Posterior vena cava (tissue), 2 donors: ENCODE data around the gene GLG1. TPM values are rescaled to one million over a fixed set of nuclear protein-coding genes. Genes with fewer than 3 reads are reported as not detected.
"Not testable (repeated sequence)": the region's sequence is repeated elsewhere in the genome, so short reads cannot be mapped to it uniquely, and the experiment has no call there.

ENCODE experiments used
- DNase-seq: peaks from one replicate; pipeline ENCODE4 v3.0.0-alpha.2; 2020; ENCODE audit warnings: low spot score
- intact Hi-C, 2 donors: fragments of 100-400 bp; cut with DNase I; formaldehyde crosslinking; loops; one replicate each; pipeline versions ENCODE4 v1.14.1 to v1.14.2; 2022 to 2023
- total RNA-seq, 2 donors: library from RNA; stranded (reverse); fragmentation: NEBNext Ultra II Directional; extraction: Animal tissue kit (Norgen Biotek cat#: 25700); gene quantifications; one replicate each; pipeline ENCODE4 v1.2.1, GENCODE V29; 2021
- donor health status: DM: yes; HTN: yes; CAD: no.
- donor health status: DM: yes; HTN: yes; CAD: no.

Gene GLG1
- total RNA-seq, 2 donors from 2014 or later = 101 to 143 TPM

DNA sequence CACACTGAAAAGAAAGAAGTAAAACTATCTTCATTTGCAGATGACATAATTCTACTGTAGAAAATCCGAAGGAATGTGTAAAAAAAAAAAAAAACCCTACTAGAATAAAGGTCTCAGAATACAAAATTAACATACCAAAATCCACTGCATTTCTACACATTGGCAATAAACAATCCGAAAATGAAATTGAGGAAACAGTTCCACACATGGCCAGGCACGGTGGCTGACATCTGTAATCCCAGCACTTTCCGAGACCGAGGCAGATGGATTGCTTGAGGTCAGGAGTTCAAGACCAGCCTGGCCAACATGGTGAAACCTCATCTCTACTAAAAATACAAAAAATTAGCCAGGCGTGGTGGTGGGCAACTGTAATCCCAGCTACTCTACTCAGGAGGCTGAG, 181.2 kb downstream of the GLG1 start:
- intact Hi-C loops = not testable (repeated sequence)
- DNase-seq = peak; percentile 58

DNA sequence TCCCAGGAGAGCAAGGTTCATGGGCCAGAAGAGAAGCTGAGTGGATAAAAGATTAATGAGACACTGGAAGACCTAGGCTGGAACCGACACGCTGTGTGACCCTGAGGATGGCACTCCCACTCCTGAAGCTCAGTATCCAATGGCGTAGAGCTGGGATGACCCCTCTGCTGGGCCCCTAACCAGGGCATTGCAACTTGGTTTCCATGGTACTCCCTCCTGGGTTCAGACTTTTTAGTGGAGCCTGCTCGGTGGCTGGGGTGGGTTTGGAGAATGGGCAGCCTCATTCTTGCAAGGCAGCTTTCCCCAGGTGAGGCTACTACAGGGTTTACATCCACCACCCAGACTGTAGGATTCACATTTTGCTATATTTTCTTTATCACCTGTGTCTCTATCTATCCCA, 183.2 kb downstream of the GLG1 start:
- intact Hi-C loops = not testable (repeated sequence)
- peak; percentile 57 for DNase-seq

DNA sequence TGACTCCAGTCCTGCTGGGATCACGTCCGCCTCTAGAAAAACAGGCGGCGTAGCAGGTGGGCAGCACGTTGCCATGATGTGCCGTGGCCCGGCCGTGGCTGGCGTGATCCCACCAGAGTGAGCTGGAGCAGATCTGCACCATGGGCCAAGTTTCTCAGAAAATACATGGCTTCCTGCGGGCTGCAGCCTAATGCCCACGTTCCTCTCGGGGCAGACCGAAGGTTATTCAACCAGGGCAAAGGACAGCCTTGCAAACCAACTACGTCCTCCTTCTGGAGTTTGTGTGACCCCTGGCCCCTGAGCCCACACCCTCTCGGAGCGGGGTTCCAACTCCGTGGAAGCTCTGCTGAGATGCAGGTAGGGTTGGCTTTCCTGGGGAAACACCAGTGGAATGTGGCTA, 184.8 kb downstream of the GLG1 start:
- DNase-seq = peak; percentile 62
- intact Hi-C loops = not testable (repeated sequence)

DNA sequence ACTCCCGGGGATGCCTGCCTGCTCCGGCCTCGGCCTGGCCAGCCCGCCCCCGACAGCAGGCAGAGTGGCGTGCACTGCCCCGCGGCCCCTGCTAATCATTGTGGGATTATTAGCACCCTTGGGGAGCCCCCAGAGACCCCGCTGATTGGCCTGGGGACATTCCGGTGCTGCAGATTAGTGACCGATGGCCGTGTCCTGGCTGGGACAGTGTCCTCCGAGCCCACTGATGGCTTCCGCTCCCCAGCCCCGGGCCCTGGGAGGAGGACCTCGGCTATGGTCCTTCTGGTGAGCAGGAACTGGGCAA, 185.5 kb downstream of the GLG1 start:
- intact Hi-C loops = not testable (repeated sequence)
- DNase-seq = peak; percentile 69

DNA sequence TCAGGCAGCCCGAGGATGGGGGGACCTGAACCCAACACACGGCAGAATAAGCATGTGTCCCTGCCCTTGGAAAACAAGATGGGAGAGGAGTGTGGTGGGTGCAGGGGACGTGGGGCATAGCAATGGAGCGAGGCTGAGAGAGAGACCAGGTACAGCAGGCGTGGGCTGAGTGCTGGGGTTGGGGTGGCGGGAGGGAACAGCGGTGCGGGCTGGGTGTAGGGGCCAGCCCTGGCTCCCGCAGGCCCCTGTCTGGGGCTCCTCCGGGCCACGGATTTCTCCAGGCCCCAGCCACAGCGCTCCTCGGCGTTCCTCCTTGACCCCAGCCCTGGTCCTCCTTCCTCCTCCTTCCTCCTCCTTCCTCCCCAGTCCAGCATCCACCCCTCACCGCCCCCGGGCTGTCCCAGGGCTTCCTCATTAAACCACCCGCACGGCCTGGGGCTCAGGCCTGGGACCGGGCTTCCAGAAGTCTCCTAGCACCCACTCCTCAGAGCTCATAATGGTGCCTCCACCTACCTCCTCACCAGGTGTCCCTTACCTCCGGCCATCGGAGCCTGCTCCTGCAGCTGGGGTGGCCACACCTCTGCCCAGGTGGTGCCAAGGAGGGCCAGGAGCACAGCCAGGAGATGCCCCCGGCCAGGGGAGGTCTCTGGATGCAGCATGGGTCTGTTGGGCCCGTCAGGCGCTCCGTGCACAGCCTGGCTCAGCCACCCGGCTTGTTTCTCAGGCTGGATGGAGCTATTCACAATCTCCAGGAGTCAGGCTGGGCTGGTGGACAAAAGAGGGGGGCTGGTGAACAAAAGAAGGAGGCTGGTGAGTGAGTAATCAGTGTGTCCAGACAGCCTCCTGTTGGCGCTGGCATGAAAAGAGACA, 186.1 kb downstream of the GLG1 start, which contains the start of gene CLEC18B:
Gene CLEC18B, minus strand, starts transcription at position 867 of the 870 bp plus-strand sequence. Its CDS starts 208 bp downstream, at position 659.
- peak; percentile 70 for DNase-seq
- intact Hi-C loops = not testable (repeated sequence)

DNA sequence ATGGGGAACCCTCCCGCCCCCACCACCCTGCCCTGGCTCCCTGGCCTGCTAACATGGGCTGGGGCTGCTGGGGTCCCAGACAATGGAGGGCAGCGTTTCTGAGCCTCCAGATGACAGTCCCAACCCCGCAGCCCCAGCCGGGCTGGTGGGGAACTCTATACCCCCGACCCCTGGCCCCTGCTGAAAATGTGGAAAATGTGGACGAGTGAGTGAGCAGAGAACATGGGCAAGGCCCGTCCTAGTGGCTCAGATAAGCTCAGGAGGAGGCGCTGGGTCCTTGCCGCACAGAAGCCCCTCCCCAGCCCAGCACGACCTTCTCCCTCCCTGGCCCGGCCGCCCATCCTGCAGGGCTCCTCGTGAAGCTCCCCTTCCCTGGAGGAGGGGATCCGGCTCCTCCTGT, 187.1 kb downstream of the GLG1 start:
- intact Hi-C loops = not testable (repeated sequence)
- DNase-seq = peak; percentile 73

DNA sequence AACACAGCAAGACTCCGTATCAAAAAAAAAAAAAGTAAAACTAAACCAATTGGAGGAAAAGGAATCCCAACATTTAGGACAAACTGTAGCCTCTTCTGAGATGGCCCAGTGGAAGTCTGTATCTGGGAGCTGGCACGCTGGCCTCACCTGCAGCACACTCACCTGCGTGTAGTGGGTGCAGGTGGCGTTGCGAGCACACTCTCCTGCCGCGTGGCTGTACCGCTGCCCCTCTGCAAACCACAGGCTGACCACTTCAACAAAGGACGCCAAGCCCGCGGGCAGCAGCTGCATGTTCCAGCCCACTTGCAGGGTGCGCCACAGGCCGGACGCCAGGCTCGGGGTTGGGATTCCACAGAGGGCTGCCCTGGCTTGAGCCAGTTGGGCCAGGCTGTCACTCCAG, 189.0 kb downstream of the GLG1 start:
- intact Hi-C loops = not testable (repeated sequence)

DNA sequence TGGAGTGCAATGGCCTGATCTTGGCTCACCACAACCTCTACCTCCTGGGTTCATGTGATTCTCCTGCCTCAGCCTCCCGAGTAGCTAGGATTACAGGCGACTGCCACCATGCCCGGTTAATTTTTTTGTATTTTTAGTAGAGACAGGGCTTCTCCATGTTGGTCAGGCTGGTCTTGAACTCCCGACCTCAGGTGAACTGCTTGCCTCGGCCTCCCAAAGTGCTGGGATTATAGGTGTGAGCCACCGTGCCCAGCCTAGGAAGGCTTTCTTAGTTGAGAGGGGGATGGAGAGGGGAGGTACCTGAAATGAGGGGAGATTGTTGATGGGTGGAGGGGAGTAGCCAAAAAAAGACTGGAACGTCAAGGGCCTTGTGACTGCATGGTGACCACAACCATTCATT, 193.0 kb downstream of the GLG1 start:
- intact Hi-C loops = not testable (repeated sequence)
- DNase-seq = peak; percentile 78

More for the DNA sequence above, 189.0 kb downstream of the GLG1 start:
- peak; percentile 41 for DNase-seq

DNA sequence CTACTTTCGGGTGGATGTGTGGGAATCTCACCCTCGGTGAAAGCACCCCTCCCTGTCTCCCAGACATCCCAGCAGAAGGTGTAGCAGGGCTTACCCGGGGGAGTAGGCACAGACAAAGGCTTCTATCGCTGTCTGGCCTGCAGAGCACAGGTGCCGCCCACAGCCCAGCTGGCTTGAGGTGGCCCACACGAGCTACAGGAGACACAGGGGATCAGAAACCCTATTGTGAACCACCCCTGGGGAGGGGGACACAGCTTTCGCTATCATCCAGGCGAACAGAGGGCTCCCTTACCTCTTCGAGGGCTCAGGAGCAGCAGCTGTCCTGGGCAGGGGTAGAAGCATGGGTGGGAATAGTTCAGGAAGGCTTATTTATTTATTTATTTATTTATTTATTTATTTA, 193.4 kb downstream of the GLG1 start:
- peak; percentile 72 for DNase-seq
- intact Hi-C loops = not testable (repeated sequence)

DNA sequence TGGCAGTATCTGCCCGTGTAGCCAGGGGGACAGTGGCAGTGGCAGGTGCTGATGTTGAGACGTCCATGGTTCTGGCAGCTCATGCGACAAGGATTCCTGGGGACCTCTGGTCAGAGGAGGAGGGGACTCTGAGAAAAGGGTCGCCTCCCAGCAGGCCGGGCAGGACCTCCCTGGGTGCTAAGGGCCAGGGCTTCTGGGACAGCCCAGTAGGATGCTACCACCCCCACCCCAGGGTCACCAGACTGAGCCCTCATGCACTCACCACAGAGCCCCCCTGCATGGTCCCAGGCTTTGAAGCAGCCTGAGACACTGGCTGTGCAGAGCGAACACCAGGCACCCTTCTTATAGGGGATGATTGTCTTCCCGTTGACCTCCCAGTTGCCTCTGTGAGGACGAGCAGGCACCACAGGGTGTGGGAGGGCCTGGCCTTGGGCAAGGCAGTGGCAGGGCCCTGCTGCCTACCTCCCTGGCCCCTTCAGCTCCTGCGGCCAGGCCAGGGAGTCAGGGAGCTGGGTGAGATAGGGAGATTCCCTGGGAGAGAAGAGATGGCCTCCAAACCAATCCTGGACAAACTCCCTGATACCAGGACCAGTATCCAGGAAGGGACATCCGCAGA, 194.0 kb downstream of the GLG1 start:
- DNase-seq = peak; percentile 82
- intact Hi-C loops = not testable (repeated sequence)

DNA sequence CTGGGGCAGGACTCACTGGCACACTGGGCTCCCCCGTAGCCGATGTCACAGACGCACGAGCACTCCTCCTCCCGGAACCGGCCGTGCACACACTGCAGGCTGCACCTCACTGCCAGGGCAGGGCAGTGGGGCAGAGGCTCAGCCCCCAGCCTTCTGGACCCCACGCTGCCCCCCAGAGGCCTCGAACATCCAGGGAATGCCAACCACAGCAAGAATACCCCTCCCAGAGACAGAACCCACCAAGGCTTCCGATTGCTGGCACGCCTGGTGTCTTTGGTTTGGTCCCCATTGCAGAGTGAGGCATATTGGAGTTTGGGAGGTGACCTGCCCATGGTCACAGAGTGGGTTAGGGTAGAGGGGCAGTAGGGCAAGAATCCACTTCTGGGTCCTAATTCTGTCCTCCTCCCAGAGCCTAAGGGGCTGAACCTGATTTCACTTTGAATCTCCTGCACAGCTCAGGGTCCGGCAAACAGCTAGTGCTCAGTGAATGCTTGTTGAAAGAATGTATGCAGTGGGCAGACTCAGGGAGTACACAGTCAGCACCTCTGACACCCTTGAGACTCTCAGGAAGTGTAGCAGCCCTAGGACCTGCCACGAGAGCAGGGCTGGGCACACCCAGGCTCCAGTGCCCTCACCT, 194.7 kb downstream of the GLG1 start:
- peak; percentile 62 for DNase-seq

DNA sequence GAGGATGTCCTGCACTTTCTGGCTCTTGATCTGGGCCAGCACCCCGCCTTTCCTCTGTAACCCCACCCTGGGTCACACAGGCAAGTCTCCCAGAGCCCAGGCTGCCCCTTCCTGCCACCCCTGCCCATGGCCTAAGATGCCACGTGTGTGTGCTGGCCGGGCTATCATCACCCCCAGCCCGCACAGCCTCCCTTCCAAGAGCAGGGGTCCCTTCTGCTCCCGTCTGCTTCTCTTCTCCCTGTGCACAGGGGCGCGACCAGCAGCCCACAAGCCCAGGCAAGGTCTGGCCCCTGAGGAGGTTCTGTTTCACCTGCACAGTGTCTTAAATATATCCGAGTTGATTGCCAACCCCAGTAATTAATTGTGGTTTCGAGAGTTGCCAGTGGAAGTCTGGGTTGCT, 195.9 kb downstream of the GLG1 start:
- intact Hi-C loops = not testable (repeated sequence)
- DNase-seq = peak; percentile 73

More for the DNA sequence above, 194.7 kb downstream of the GLG1 start:
- intact Hi-C loops = not testable (repeated sequence)

DNA sequence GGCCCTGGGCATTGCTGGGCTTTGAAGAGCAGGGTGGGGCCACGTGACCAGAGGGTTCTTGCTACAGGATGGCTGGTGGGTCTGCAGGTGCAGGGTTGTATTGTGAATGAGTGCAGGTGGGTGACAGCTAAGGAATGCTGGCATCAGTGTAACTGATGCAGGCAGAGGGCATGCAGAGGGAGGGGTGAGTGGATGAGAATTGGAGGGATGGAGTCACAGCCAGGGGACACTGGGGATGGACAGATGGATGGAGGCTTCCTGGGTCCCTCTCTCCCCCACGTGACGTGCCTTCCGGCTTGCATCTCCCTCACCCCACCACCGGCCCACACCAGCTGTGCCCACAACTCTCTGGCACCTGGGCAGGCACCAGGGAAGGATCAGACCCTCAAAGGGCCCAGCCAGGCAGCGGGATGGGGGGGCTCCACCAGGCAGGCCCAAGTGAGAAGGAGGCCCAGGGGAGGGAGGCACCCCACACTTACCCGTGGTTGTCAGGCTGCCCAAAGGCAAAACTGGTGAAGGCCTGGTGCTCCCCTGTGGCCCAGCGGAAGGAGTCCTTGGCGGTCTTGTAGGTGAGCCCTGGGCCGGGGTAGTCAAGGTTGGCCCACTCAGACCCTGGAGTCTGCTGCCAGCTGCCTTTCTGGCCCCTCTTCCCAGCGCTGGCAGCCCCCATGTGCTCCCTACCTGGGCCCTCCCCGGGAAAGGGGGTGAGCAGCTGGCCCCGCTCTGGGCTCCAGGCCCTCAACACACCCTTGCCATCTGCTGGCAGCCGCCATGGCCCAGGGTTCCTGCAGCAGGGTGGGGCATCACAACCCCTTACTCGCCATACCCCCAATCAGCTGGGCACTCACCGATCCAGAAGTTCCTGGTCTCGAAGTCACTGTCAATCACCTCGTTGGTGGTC, 196.6 kb downstream of the GLG1 start:
- peak; percentile 83 for DNase-seq
- intact Hi-C loops = not testable (repeated sequence)

DNA sequence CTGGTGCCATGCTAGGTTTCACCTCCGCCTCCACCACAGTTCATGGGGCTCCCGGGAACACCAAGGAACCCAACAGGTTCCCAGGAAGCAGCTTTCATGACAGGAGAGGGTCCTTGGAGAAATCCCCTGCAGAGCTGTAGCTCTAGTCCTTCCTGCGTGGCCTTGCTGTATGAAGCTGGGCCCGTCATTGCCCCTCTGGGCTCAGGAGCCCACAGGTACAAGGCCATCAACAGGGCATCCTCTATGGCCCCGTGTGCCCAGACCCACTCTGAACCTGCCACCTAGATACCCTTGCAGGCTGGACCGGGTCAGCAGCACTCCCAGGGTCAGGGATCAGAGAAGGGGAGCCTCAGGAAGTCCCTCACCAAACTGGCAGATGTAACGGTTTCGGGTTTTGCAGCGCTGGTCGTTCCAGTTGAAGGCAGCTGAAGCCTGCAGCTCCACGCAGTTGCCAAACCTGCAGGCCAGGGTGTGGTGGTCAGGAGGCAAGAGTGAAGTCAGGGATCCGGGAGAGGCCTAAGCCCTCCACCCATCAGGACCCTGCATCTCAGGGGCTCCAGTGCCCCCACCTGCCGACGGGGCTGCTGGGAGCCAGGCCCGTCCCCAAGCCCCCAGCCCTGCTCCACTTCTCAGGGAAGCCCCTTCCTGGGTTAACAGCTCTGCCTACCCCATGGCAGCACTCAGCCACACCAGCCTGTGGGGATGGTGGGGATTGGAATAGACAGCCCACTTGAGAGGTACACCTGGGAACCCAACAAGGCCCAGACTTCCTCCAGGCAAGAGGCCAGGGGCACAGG, 197.5 kb downstream of the GLG1 start:
- intact Hi-C loops = not testable (repeated sequence)
- peak; percentile 81 for DNase-seq

DNA sequence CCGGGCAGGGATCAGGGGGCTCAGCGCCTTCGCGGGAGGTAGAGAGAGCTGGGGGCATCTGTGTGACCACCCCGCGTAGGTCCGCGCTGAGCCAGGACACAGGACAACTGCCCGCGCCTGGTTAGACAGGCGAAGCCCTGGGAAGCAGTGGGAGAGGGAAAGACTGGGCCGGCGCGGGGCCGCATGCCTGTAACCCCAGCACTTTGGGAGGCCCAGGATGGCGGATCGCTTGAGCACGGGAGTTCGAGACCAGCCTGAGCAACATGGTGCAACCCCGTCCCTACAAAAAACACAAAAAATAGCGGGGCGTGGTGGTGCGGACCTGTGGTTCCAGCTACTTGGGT, 199.6 kb downstream of the GLG1 start:
- intact Hi-C loops = not testable (repeated sequence)
- peak; percentile 88 for DNase-seq

DNA sequence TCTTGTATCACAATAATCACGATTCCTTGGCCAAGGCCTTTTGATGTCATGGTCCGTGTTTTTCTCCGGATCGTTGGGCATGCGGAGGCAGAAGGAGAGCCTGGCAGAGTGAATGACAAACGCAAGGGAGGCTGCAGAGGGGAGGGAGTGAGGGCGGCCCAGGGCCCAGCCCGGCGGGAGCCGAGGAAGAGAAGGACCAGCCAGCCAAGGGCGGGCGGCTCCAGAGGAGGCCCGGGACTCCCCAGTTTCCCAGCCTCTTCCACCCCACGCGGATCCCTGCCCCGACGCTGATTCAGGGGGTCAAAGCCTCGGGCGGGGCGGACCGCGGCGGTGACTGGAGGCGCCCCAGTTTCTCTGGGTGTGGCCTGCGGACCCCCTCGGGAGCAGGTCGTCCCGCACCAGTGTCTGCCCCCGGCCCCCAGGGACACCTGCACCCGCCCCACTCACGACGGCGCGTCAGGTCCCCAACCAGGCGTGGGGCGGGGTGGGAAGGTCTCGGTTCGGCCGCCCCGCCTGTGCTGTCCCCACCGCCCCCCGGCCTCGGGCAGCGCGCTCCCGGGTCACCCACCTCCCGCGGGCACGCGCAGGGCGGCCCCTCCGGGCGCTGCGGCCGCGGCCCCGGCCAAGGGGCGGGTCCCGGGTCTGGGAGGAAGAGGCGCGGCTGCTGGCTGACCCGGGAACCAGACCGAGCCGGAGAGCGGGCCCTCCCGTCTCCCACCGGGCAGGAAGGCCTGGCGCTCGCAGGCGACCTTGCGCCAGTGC, 200.1 kb downstream of the GLG1 start:
- peak; percentile 83 for DNase-seq
- intact Hi-C loops = not testable (repeated sequence)

DNA sequence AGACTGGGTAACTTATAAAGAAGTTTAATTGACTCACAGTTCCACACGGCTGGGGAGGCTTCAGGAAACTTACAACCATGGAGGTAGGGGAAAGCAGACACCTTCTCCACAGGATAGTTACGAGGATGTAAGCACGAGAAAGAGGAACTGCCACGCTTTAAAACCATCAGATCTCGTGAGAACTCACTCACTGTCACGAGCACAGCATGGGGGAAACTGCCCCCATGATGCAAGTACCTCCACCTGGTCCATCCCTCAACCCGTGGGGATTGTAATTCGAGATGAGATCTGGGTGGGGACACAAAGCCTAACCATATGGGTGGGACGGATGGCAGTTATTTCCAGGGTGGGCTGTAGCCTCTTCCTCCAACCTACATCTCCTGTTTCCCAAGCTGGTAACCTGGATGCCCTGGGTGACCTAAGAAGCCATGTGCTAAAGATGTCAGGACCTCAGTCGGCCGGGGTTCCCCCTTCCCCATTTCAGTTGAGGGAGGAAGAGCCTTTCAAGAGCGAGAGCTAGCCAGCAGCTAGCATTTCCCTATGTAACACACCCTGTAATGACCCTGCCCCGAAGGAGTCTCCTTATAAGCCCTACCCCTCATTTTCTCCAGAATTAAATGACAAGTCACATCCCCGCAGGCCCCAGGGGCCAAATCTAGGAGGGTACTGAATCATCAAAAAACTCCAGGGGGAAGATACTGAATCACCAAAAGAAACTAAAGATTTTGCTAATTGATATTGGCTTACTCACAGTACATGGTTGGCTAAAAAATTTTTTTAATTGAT, 202.6 kb downstream of the GLG1 start:
- intact Hi-C loops = not testable (repeated sequence)

More for the DNA sequence above, 202.6 kb downstream of the GLG1 start:
- peak; percentile 47 for DNase-seq
